OCI-LY1 (cell line): ENCODE data around the gene TET3.

Experiments
- H2AFZ ChIP-seq: fragments of 200-600 bp; sonication (generic), shearing (Covaris generic); 2 replicates; pipeline ENCODE4 v1.6.0; 2014; ENCODE audit warnings: antibody characterized with exemption, mild to moderate bottlenecking, low read length
- H3F3A ChIP-seq: fragments of 200-600 bp; sonication (generic), shearing (Covaris generic); 2 replicates; pipeline ENCODE4 v1.6.0; 2014; ENCODE audit warnings: mild to moderate bottlenecking, antibody characterized with exemption, low read length, moderate library complexity; ENCODE audit not compliant: insufficient read depth
- H3K27ac ChIP-seq: fragments of 200-600 bp; sonication (generic); 2 replicates; pipeline ENCODE4 v1.5.1; 2014; ENCODE audit warnings: low read length, mixed run types, mild to moderate bottlenecking, low read depth; ENCODE audit not compliant: poor library complexity, severe bottlenecking
- H3K27me3 ChIP-seq: fragments of 200-600 bp; sonication (generic); 2 replicates; pipeline ENCODE4 v1.6.0; 2014; ENCODE audit warnings: antibody characterized with exemption, mild to moderate bottlenecking, low read length, moderate library complexity; ENCODE audit not compliant: insufficient read depth
- H3K36me3 ChIP-seq: fragments of 200-600 bp; sonication (generic); 2 replicates; pipeline ENCODE4 v1.6.1; 2014; ENCODE audit warnings: mild to moderate bottlenecking, antibody characterized with exemption, low read length, moderate library complexity, mixed read lengths; ENCODE audit not compliant: insufficient read depth
- H3K4me1 ChIP-seq: fragments of 200-600 bp; sonication (generic); 2 replicates; pipeline ENCODE4 v1.5.1; 2014; ENCODE audit warnings: mild to moderate bottlenecking, low read length, moderate library complexity; ENCODE audit not compliant: insufficient read depth, severe bottlenecking
- H3K4me2 ChIP-seq: fragments of 200-600 bp; sonication (generic), shearing (Covaris generic); 2 replicates; pipeline ENCODE4 v1.6.1; 2014; ENCODE audit warnings: low read length
- H3K4me3 ChIP-seq: fragments of 200-600 bp; sonication (generic); 2 replicates; pipeline ENCODE4 v1.5.1; 2014; ENCODE audit warnings: low read length, low read depth, mild to moderate bottlenecking, mixed read lengths; ENCODE audit not compliant: poor library complexity, severe bottlenecking
- H3K79me2 ChIP-seq: fragments of 200-600 bp; shearing (Covaris generic); 2 replicates; pipeline ENCODE4 v1.6.1; 2016; ENCODE audit warnings: mixed run types, low read length, mixed read lengths; ENCODE audit not compliant: insufficient read depth
- H3K9ac ChIP-seq: fragments of 200-600 bp; sonication (generic), shearing (Covaris generic); 2 replicates; pipeline ENCODE4 v1.6.1; 2014; ENCODE audit warnings: mild to moderate bottlenecking, low read length, mixed read lengths
- H3K9me2 ChIP-seq: fragments of 200-600 bp; sonication (generic), shearing (Covaris generic); 2 replicates; pipeline ENCODE4 v1.6.1; 2014; ENCODE audit warnings: low read depth, mild to moderate bottlenecking, low read length, mixed read lengths
- H3K9me3 ChIP-seq: fragments of 200-600 bp; shearing (Covaris generic); 2 replicates; pipeline ENCODE4 v1.6.1; 2014; ENCODE audit warnings: low read length, mixed read lengths
- H4K20me1 ChIP-seq: fragments of 200-600 bp; sonication (generic), shearing (Covaris generic); 2 replicates; pipeline ENCODE4 v1.6.0; 2016; ENCODE audit warnings: mild to moderate bottlenecking, low read length; ENCODE audit not compliant: insufficient read depth
- EZH2 ChIP-seq: fragments of 200-600 bp; sonication (generic), shearing (Covaris generic); IDR thresholded peaks from 2 replicates; pipeline ENCODE4 v1.8.0; 2017; ENCODE audit warnings: borderline replicate concordance, mixed run types, mild to moderate bottlenecking, antibody characterized with exemption, low read length, moderate library complexity, mixed read lengths

The TET3 gene

DNA sequence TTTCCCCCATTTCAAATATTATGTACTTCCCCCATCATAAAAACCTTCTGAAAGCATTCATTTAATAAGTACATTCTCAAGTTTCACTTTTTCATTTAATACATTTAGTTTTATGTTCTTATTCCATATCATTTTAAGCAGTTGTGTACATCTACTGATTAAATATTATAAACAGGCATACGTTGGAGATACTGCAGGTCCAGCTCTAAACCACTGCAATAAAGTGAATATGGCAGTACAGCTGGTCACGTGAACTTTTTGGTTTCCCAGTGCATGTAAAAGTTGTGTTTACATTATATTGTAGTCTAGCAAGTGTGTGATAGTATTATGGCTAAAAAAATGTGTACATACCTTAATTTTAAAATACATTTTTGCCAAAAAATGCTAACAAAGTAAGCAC is 48.7 kb downstream of the TET3 start:
- Histone ChIP-seq H3K9ac (peak overlapping the region; percentile 52; the same call in 1 of the 2 replicates), H3F3A (no peaks in the 10 kb centered on the region), H3K79me2 (peaks cover 4% of the 10 kb centered on the region; the same call in 1 of the 2 replicates), H3K27me3 (no peaks in the 10 kb centered on the region), H3K27ac (peak overlapping the region; percentile 93), H3K9me3 (0 out of 2 replicates have a peak, but pooled peaks cover 1% of the 10 kb centered on the region), H3K4me3 (peak overlapping the region; percentile 48), H4K20me1 (no peaks in the 10 kb centered on the region), H3K4me1 (peaks cover 61% of the 10 kb centered on the region), H2AFZ (no peak overlapping the region), H3K36me3 (no peaks in the 10 kb centered on the region; the same call in 1 of the 2 replicates), H3K9me2 (no peaks in the 10 kb centered on the region), H3K4me2 (peak overlapping the region; percentile 75)
- no peak for TF ChIP-seq EZH2
